Mesendoderm (in vitro differentiated cells): ENCODE measurements around the gene NUDCD3.

Experiments
- DNase-seq: peaks from one replicate; pipeline ENCODE4 v3.0.0; 2013
- H2AK5ac ChIP-seq: 2 replicates; pipeline ENCODE4 v1.6.1; 2013; ENCODE audit warnings: low read length, inconsistent platforms
- H2BK120ac ChIP-seq: 2 replicates; pipeline ENCODE4 v1.6.1; 2013; ENCODE audit warnings: low read depth, mild to moderate bottlenecking, low read length, moderate library complexity, mixed read lengths
- H2BK15ac ChIP-seq: replicated peaks from 2 replicates; pipeline ENCODE4 v1.6.1; 2013; ENCODE audit warnings: low read depth, mild to moderate bottlenecking, moderate library complexity
- H2BK5ac ChIP-seq: 2 replicates; pipeline ENCODE4 v1.6.1; 2013; ENCODE audit warnings: low read length, inconsistent platforms
- H3K18ac ChIP-seq: 2 replicates; pipeline ENCODE4 v1.6.1; 2013; ENCODE audit warnings: mild to moderate bottlenecking, low read length, mixed read lengths
- H3K23ac ChIP-seq: one replicate; pipeline ENCODE4 v1.6.1; 2013; ENCODE audit warnings: low read length
- H3K27ac ChIP-seq: 2 replicates; pipeline ENCODE4 v1.5.1; 2013; ENCODE audit warnings: low read depth, mild to moderate bottlenecking, inconsistent platforms, low read length, moderate library complexity
- H3K27me3 ChIP-seq: 2 replicates; pipeline ENCODE4 v1.6.1; 2013; ENCODE audit warnings: low read length, control low read depth, mild to moderate bottlenecking, inconsistent platforms; ENCODE audit not compliant: insufficient read depth, poor library complexity
- H3K36me3 ChIP-seq: 2 replicates; pipeline ENCODE4 v1.6.1; 2013; ENCODE audit warnings: low read length, inconsistent platforms; ENCODE audit not compliant: control insufficient read depth, insufficient read depth
- H3K4ac ChIP-seq: one replicate; pipeline ENCODE4 v1.6.1; 2013; ENCODE audit warnings: low read depth, mild to moderate bottlenecking, low read length, moderate library complexity
- H3K4me1 ChIP-seq: 2 replicates; pipeline ENCODE4 v1.6.1; 2013; ENCODE audit warnings: low read depth, low read length, inconsistent platforms; ENCODE audit not compliant: control insufficient read depth
- H3K4me2 ChIP-seq: 2 replicates; pipeline ENCODE4 v1.6.1; 2013; ENCODE audit warnings: low read length
- H3K4me3 ChIP-seq: 2 replicates; pipeline ENCODE4 v1.5.1; 2013; ENCODE audit warnings: mild to moderate bottlenecking, low read length
- H3K56ac ChIP-seq: one replicate; pipeline ENCODE4 v1.6.1; 2013; ENCODE audit warnings: low read length
- H3K79me1 ChIP-seq: 2 replicates; pipeline ENCODE4 v1.6.1; 2013; ENCODE audit warnings: low read length, inconsistent platforms
- H3K79me2 ChIP-seq: 2 replicates; pipeline ENCODE4 v1.6.1; 2013; ENCODE audit warnings: mild to moderate bottlenecking, low read length; ENCODE audit not compliant: control insufficient read depth, insufficient read depth
- H3K9ac ChIP-seq: 2 replicates; pipeline ENCODE4 v1.6.1; 2013; ENCODE audit warnings: low read length, inconsistent platforms
- H4K5ac ChIP-seq: one replicate; pipeline ENCODE4 v1.6.1; 2013; ENCODE audit warnings: low read length
- H4K8ac ChIP-seq: one replicate; pipeline ENCODE4 v1.6.1; 2013; ENCODE audit warnings: low read depth, mild to moderate bottlenecking, control low read depth, low read length, moderate library complexity
- WGBS: extraction: QIAGEN DNeasy Blood & Tissue Kit; methylation state at CpG from one replicate; pipeline ENCODE4 v1.1.7; 2013; ENCODE audit warnings: low lambda C conversion rate, missing lambda C conversion rate; ENCODE audit not compliant: insufficient coverage; ENCODE audit errors: extremely low coverage; 5-methylcytosine and 5-hydroxymethylcytosine counted together

The NUDCD3 gene

DNA sequence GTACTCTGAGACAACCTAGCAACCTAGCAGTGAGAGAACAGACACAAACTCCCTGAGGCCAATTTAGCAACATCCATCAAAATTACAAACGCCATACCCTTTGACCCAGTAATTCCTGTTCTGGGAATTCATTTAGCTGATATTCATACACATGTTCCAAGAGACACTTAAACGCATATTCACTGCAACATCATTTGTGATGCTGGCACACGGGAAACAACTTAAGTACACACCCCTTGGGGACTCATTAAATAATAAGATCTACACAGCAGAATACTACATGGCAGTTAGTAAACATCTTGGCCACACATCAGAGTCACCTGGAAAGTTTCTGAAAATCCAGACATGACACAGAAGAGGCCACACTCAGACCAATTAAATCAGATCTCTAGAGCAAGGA, 17.6 kb downstream of the NUDCD3 start:
- peaks cover 3% of the 10 kb centered on the region for H3K36me3 ChIP-seq

DNA sequence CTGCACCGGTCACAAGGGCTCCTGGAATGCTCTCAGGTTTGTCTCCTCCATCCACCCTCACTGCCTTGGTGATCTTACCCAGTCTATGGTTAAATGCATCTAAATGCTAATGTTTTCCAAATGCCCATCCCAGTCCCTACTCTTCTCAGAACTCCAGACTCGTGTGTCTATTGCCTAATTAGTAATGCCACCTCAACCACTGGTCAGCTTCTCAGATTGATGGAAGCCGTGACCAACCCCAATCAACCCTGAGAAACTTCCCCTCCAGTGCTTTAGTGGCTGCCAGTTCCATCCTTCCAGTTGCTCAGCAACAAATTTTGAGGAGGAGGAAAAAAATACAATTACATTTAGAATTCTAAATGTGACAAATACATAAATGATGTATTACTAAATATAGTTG, 18.6 kb downstream of the NUDCD3 start:
- Histone ChIP-seq H4K8ac (no peak overlapping the region), H3K4me1 (no peaks in the 10 kb centered on the region), H3K36me3 (peaks cover 4% of the 10 kb centered on the region), H3K4me2 (no peak overlapping the region), H3K9ac (no peak overlapping the region), H3K79me1 (peaks cover 27% of the 10 kb centered on the region), H4K5ac (no peak overlapping the region), H2BK5ac (no peak overlapping the region), H2BK15ac (no peak overlapping the region), H3K18ac (no peak overlapping the region), H3K4me3 (no peak overlapping the region), H2AK5ac (no peak overlapping the region), H3K23ac (no peak overlapping the region), H3K4ac (no peak overlapping the region), H2BK120ac (no peak overlapping the region), H3K27ac (no peak overlapping the region), H3K79me2 (peaks cover 19% of the 10 kb centered on the region), H3K27me3 (no peaks in the 10 kb centered on the region), H3K56ac (no peak overlapping the region)
- DNase-seq, result peak; percentile 34
- WGBS, result no CpG with 5 or more reads among the region's 3 CpGs

More for the DNA sequence above, 17.6 kb downstream of the NUDCD3 start:
- H3K4me3 ChIP-seq, result no peak overlapping the region
- H4K8ac ChIP-seq, result no peak overlapping the region
- no peak overlapping the region for H3K9ac ChIP-seq
- H2BK5ac ChIP-seq, result no peak overlapping the region
- H3K4me2 ChIP-seq, result no peak overlapping the region
- WGBS, result no CpG with 5 or more reads among the region's 3 CpGs
- H2BK15ac ChIP-seq, result no peak overlapping the region
- H2AK5ac ChIP-seq, result no peak overlapping the region
- H3K4ac ChIP-seq, result no peak overlapping the region
- no peak overlapping the region for H3K56ac ChIP-seq
- no peak overlapping the region for H3K23ac ChIP-seq
- H3K4me1 ChIP-seq, result no peaks in the 10 kb centered on the region
- H2BK120ac ChIP-seq, result no peak overlapping the region
- no peak overlapping the region for H3K27ac ChIP-seq
- peaks cover 22% of the 10 kb centered on the region for H3K79me2 ChIP-seq
- H4K5ac ChIP-seq, result no peak overlapping the region
- peaks cover 25% of the 10 kb centered on the region for H3K79me1 ChIP-seq
- no peaks in the 10 kb centered on the region for H3K27me3 ChIP-seq
- H3K18ac ChIP-seq, result no peak overlapping the region
- no peak for DNase-seq

DNA sequence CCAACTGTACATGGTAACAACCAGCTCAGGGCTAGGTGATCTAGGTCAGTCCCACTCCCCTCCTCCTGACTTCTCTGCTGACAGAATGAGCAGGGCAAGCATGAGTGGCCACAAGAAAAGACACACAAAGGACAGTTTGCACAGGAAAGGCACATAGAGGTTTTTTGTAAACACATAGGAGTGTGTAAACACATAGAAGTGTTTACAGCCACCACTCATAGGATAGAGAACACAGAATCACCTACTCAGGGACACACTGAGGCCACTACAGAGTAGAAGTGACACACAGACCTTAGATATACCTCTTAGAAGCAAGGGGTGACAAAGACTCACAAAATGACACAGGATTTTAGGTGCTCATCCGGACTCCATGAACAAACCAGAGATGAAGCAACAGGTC, 19.0 kb downstream of the NUDCD3 start:
- no peak overlapping the region for H2BK15ac ChIP-seq
- H3K27me3 ChIP-seq, result no peaks in the 10 kb centered on the region
- H3K56ac ChIP-seq, result no peak overlapping the region
- no peaks in the 10 kb centered on the region for H3K4me1 ChIP-seq
- peaks cover 25% of the 10 kb centered on the region for H3K79me1 ChIP-seq
- no peak overlapping the region for H3K9ac ChIP-seq
- no peak overlapping the region for H3K4me3 ChIP-seq
- no peak overlapping the region for H2AK5ac ChIP-seq
- H3K36me3 ChIP-seq, result peaks cover 4% of the 10 kb centered on the region
- H4K5ac ChIP-seq, result no peak overlapping the region
- peaks cover 20% of the 10 kb centered on the region for H3K79me2 ChIP-seq
- H3K18ac ChIP-seq, result no peak overlapping the region
- H3K4me2 ChIP-seq, result no peak overlapping the region
- no peak overlapping the region for H2BK5ac ChIP-seq
- WGBS, result no CpG with 5 or more reads among the region's 1 CpG
- H2BK120ac ChIP-seq, result no peak overlapping the region
- no peak overlapping the region for H3K23ac ChIP-seq
- H3K27ac ChIP-seq, result no peak overlapping the region
- no peak for DNase-seq
- H4K8ac ChIP-seq, result no peak overlapping the region
- no peak overlapping the region for H3K4ac ChIP-seq

DNA sequence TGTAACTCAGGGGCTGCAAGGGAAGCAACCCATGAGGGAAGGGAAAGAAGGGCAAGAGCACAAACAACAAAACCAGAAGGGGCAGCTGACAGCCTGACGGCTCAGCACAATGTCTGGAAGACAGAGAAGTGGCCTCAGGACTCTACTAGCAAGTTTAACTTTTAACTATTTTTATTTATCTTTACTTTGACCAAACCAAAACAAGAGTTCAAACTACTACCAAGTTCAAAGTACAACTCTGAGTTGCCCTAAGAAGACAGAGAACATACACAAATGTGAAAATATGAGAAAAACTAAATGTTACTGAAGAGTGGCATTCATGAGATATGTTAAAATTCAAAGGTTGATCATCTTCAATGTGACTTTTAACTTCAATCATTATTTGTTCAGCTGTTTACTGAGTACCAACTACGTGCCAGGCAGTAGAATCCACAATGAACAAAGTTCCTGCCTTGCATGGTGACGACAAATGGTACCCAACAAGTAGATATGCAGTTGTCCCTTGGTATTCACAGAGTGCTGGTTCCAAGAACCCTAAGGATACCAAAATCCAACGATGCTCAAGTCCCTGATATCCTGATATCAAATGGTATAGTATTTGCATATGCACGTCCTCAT, 19.7 kb downstream of the NUDCD3 start:
- no peak overlapping the region for H2BK15ac ChIP-seq
- no peak for DNase-seq
- H2BK5ac ChIP-seq, result no peak overlapping the region
- no peak overlapping the region for H3K27ac ChIP-seq
- no peaks in the 10 kb centered on the region for H3K4me1 ChIP-seq
- H3K36me3 ChIP-seq, result peaks cover 4% of the 10 kb centered on the region
- peaks cover 22% of the 10 kb centered on the region for H3K79me2 ChIP-seq
- H3K18ac ChIP-seq, result no peak overlapping the region
- no peak overlapping the region for H4K8ac ChIP-seq
- H3K79me1 ChIP-seq, result peaks cover 23% of the 10 kb centered on the region
- no peak overlapping the region for H2AK5ac ChIP-seq
- no peak overlapping the region for H3K56ac ChIP-seq
- H3K23ac ChIP-seq, result no peak overlapping the region
- no peak overlapping the region for H3K4ac ChIP-seq
- H3K4me2 ChIP-seq, result no peak overlapping the region
- no peak overlapping the region for H2BK120ac ChIP-seq
- no CpG with 5 or more reads among the region's 5 CpGs for WGBS
- no peak overlapping the region for H3K9ac ChIP-seq
- no peaks in the 10 kb centered on the region for H3K27me3 ChIP-seq
- no peak overlapping the region for H4K5ac ChIP-seq
- H3K4me3 ChIP-seq, result no peak overlapping the region

DNA sequence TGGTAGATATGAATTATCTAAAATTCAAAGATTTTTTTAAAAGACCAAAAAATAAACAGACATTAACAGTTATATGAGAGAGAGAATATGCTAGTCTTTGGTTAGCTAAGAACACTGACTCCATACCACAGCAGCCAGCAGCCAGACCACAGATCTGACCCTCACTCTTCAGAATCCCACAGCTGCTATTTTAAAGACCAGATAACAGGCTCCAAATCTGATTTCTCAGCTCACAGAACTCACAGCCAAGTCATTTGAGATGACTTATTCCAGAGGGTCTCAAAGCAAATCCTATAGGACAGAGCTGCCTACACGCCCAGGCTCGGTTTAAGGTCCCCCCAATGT, 20.4 kb downstream of the NUDCD3 start:
- Histone ChIP-seq H3K18ac (no peak overlapping the region), H4K8ac (no peak overlapping the region), H2AK5ac (no peak overlapping the region), H2BK5ac (no peak overlapping the region), H3K4me3 (no peak overlapping the region), H3K36me3 (peaks cover 4% of the 10 kb centered on the region), H3K4me2 (no peak overlapping the region), H2BK15ac (no peak overlapping the region), H3K4me1 (no peaks in the 10 kb centered on the region), H3K4ac (no peak overlapping the region), H3K9ac (no peak overlapping the region), H3K56ac (no peak overlapping the region), H3K27me3 (no peaks in the 10 kb centered on the region), H2BK120ac (no peak overlapping the region), H3K27ac (no peak overlapping the region), H3K79me1 (peaks cover 25% of the 10 kb centered on the region), H4K5ac (no peak overlapping the region), H3K23ac (no peak overlapping the region), H3K79me2 (peaks cover 22% of the 10 kb centered on the region)
- DNase-seq, result no peak
- WGBS, result no CpG with 5 or more reads among the region's 2 CpGs

DNA sequence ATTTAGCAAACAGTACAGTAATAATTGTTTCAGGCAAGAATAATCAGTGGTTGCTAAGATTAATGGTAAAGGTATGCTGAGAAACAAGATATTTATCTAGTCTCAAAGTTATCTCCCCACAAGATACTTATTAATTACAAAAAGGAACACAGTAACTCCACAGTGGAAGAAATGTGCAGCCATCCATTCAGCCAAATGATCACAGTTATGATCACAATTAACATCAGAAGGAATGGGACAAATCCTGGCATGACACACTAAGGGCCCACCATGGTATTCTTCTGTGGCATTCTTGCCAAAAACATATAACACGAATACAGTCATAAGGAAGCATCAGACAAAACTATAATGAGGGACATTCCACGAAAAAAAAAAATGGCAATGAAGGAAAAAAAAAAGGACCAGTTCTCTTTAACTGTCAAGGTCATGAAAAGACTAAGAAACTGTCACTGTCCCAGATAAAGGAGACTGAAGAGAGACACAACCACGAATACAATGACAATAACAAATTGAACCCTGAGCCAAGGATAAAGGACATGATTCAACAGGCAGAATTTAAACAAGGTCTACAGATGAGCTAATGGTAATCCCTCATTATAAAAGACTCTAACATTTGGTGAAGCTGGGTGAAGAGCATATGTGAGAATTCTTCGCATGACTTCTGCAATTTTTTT, 20.9 kb downstream of the NUDCD3 start:
- H3K4me1 ChIP-seq, result no peaks in the 10 kb centered on the region
- peaks cover 4% of the 10 kb centered on the region for H3K36me3 ChIP-seq

More for the DNA sequence above, 20.9 kb downstream of the NUDCD3 start:
- no peak overlapping the region for H2BK5ac ChIP-seq
- no peak overlapping the region for H2BK15ac ChIP-seq
- H3K9ac ChIP-seq, result no peak overlapping the region
- WGBS, result no CpG with 5 or more reads among the region's 4 CpGs
- H3K56ac ChIP-seq, result no peak overlapping the region
- H3K4me3 ChIP-seq, result no peak overlapping the region
- no peaks in the 10 kb centered on the region for H3K27me3 ChIP-seq
- H3K79me2 ChIP-seq, result peaks cover 24% of the 10 kb centered on the region
- H3K4me2 ChIP-seq, result no peak overlapping the region
- no peak overlapping the region for H3K4ac ChIP-seq
- H4K5ac ChIP-seq, result no peak overlapping the region
- H3K27ac ChIP-seq, result no peak overlapping the region
- H2AK5ac ChIP-seq, result no peak overlapping the region
- H3K79me1 ChIP-seq, result peaks cover 27% of the 10 kb centered on the region
- DNase-seq, result no peak
- H2BK120ac ChIP-seq, result no peak overlapping the region
- H3K18ac ChIP-seq, result no peak overlapping the region
- H3K23ac ChIP-seq, result no peak overlapping the region
- H4K8ac ChIP-seq, result no peak overlapping the region
